Stimulated activated naive CD4-positive, alpha-beta T cell (primary cell): ENCODE results near the gene HLA-DOA.

Experiments used
- DNase-seq, 6 experiments: peaks; one replicate each; lab custom pipeline; 2025; lab: John Stamatoyannopoulos, UW

The HLA-DOA gene

GRCh38 chr6:33017018-33017417 is 7.6 kb upstream of the HLA-DOA start:
- DNase-seq, result no peak

DNA sequence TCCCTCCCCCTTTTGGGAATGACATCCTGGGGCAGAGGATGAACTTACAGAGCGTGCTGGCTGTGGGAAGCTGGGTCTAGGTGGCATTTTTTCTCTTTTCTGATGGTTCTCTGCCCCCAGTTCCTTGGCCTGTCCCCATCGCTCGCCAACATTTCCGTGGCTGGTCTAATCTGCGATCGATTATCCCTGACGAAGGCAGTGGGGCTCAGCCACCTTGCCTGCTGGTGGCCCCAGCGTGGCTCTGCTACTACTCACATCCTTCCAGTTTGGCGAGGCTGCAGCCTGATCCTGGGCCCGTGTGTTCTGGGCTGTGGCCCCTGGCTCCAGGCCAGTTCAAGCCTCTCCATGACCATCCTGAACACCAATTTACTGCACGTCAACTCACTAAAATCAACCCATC is 6.4 kb upstream of the HLA-DOA start:
- DNase-seq, result no peak

- peak in 5 of 6 experiments; percentile 18 to 81 (median 69) for DNase-seq
Observed at GRCh38 chr6:33014841-33015634, 5.6 kb upstream of the HLA-DOA start.

GRCh38 chr6:33013608-33014007 is 4.2 kb upstream of the HLA-DOA start:
- no peak for DNase-seq

- DNase-seq, result no peak
Observed at GRCh38 chr6:33010356-33010755, 965 bp upstream of the HLA-DOA start.

DNA sequence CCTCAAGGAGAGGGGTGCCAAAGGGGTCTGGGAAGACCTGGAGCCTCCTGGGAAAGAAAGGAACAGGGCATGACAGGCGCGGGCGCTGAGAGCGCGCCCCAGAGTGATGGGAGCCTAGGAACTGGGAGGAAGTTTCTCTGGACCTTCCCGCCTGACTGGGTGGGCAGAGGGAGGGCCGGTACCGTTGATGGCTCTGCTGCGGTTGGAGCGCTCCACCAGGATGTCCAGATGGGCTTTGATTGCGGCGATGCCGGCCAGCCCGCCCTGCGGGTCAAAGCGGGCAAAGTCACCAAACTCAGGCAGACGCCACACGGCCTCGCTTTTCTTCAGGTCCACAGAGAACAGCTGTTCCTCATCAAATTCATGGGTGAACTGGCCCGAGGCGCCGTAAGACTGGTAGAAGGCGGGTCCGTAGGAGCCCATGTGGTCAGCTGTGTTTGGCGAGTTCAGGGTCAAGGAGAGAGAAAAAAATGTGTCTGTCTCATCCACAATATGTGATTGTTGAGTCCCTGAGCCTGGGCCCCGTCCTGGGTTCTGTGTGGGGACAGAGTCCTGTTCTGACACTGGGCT is 1.5 kb downstream of the HLA-DOA start:
- DNase-seq, result no peak

DNA sequence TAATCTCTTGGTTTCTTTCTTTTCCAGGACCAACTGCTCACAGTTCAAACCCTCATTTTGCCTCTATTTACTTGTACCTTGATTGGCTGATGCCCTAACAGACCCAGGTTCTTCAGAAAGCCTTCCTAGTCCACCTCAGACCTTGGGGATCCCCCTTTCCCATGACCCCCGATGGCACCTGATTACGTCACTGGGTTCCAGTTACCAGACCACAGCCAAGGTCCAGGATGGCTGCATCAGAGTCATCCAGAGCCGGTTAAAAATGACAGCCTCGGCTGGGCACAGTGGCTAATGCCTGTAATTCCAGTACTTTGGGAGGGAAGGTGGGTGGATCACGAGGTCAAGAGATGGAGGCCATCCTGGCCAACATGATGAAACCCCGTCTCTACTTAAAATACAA is 4.5 kb downstream of the HLA-DOA start:
- no peak for DNase-seq

DNA sequence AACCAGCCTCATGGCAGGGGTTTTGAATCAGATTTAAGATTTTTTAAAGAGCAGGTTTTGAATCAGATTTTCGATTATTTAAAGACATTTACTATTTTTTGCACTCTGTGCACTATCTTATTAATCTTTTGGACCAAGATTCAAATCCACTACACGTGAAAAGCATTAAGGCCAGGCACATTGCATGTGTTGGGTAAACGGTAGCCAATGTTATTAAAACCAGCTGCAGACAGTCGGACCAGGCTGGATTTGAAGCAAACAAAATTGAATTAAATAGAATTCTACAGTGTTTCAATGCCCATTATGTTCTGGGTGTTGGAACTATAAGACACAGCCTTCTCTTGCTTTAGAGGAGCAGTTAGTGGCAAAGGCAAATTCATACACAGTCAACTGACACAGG is 7.7 kb downstream of the HLA-DOA start:
- DNase-seq, result no peak

DNA sequence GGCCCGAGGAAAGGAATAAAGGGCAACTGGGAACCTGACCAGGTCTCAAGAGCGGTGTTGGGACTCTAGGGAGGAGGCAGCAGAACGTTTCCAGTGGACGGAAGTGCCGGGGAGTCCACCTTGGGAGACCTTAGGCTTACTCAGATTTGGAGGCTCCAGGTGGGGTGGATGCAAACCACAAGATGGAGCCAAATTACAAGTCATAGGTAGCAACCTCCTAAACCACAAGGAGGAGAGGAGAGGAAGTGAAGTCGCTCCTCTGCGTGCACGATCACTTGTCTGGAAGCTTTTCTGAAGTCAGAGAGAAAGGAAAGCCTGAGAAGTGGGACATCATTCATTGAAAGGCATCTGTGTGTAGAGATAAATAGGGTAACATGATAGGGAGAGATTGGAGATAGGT is 9.3 kb downstream of the HLA-DOA start:
- peak in 4 of 6 experiments; percentile 13 to 35 (median 30) for DNase-seq

GRCh38 chr6:32995448-32995847 is 13.9 kb downstream of the HLA-DOA start:
- no peak for DNase-seq

DNA sequence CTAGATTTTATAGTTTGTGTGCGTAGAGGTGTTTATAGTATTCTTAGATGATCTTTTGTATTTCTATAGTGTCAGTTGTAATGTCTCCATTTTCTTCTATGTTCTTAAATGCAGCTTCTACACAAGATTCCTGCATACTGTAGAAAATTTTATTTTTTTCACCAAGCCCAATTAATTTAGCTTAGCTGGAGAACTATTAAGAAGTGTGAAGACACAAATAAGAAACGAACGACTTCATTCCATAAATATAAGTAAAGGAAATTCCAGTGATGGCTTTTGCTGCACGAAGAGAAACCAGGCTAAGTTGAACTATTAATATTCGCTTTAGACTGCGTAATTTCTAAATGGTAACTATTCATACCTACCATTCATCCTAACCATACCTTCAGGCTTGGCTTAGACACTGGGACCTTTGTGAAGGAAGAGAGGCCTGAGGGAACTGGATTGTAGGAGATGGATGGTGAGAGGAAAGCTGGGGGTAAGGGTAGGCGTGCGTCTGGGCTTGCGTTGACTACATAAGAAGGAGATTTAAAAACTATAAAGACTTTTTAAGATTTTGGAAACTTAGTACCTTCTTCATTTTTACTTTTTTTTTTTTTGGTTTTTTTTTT is 15.9 kb downstream of the HLA-DOA start:
- DNase-seq, result no peak

DNA sequence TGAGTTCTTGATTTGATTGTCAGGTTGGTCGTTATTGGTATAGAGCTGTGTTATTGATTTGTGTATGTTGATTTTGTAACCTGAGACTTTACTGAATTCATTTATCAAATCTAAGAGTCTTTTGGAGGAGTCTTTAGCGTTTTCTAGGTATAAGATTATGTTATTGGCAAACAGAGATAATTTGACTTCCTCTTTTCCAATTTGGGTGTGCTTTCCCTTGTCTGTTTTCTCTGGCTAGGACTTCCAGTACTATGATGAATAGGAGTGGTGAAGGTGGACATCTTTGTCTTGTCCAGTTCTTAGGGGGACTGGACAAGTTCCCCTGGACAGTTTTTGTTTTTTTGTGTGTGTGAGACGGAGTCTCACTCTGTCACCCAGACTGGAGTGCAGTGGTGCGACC is 17.4 kb downstream of the HLA-DOA start:
- no peak for DNase-seq

DNA sequence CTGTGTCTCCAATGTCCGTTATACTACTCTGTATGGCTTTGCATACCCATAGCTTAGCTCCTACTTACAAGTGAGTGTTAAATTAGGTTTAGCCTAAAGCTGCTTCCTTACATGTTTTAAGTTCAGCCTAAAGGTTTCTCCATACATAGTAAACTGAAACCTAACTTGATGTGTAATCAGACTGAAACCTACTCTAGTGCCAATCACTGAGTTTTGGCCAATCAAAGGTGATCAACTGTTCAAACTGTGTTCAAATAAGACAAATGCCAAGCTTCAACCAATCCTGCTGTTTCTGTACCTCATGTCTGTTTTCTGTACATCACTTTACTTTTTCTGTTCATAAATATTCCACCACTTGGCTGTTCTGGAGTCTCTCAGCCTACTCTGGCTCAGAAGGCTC is 20.0 kb downstream of the HLA-DOA start:
- DNase-seq, result no peak

DNA sequence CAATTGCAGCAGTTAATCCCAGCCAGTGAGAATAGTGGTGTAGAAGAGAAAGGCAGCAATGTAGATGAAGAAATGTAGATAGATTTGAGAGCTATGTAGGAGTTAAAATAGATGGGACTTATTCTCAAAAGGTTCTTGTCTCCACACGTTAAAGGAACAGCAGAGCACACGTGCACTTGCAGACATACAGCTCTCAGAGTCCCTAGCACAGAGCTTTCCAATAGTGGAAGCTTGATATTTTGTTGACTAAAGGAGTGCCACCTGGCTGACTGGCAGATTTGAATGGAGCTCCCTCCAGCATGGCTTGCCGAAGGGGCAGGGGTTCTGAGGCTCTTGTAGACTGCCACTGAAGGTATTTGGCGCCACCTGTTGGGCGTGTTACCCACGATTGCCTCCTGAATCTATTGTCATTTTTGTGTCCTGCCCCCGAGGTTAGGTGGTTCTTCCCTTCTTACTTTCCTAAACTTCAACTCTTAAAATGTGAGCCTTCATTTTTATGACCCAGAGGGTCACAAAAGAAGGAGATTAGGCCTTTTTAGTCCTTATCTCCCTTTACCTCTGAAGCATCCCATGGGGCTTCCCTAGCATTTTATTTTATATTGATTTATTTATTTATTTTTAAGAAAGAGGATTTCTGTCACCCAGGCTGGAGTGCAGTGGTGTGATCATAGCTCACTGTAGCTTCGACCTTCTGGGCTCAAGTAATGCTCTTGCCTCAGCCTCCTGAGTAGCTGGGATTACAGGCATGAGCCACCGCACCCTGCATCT is 24.6 kb downstream of the HLA-DOA start:
- DNase-seq, result peak; percentile 70 to 88 (median 82)

DNA sequence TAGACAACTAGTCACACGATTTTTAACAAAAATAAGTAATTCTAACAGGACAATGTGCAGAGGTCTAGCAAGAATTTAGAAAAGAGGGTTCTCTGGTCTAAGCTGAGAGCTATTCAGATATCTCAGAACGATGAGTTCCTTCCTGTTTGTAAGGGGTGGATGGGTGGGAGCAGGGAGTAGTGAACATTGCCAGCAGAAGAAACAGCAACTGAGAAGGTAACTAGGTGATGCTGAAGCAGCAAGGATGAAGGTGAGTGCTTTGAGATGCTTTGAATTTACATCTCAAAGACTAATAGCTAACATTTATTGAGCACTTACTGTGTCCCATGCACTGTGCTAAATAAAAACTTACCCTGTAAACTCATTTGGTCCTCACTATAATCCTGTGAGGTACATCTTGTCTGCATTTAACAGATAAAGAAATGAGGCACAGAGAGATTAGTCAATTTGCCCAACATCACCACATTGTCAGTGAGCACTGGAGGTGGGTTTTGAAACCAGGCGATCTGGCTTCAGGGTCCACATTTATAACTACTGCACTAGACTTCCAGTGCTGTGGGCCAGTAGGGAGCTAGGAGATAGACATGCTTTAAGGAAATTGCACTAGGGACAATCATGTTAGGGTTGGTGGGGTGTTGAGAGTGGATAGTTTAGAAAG is 25.3 kb downstream of the HLA-DOA start:
- no peak for DNase-seq

DNA sequence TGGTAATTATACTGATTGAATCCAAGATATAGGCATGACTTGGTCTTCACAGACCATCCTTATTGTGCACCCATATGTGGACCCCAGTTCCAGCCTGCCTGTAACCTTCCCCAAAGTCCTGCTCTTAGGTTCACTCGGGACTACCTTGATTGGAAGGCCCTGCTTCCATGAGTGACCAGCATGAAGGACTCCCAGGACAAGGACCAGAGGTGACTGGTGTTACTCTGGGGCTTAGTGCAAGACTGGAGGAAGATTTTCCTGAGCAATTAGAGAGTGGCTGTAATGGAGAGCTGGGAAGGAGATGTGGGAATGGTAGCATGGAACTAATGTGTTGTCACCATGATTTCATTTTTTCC is 25.9 kb downstream of the HLA-DOA start:
- no peak for DNase-seq

DNA sequence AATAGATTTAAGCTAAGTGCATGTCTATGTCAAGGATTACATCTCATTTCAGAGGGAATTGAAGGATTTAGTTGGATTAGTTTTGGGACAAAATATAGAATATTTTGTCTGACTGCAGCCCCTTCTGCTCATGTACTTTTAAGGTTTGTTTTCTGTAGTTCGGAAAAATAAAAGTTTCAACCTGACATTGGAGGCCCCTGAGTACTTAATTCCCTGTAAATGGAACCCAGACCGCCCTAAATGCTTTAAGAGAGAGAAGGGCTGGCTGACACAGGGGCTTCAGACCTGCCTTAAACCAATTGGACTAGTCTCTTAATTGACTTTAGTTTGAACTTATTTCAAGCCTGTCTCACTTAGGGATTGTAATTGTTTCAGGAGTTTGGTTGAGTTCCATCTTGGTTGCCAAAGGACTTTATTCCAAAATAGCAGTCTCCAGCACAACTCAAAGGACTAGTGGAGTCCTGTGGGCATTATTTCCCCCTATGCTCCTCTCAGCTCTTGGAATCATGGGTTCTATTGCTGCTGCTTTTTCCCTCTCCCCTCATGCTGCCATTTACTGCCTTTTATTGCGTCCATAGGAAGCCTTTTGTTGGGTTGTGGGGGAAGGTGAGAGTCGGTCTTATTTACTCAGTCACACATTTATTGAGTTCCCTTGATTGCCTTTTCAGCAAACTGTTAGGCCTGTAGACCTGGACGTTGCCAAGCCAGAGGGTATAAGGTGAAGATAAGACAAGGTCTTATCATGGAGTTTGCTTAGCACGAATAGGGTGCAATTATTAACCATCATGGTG is 26.5 kb downstream of the HLA-DOA start:
- DNase-seq, result no peak

- no peak for DNase-seq
Observed at GRCh38 chr6:32982084-32982701, 27.2 kb downstream of the HLA-DOA start.

DNA sequence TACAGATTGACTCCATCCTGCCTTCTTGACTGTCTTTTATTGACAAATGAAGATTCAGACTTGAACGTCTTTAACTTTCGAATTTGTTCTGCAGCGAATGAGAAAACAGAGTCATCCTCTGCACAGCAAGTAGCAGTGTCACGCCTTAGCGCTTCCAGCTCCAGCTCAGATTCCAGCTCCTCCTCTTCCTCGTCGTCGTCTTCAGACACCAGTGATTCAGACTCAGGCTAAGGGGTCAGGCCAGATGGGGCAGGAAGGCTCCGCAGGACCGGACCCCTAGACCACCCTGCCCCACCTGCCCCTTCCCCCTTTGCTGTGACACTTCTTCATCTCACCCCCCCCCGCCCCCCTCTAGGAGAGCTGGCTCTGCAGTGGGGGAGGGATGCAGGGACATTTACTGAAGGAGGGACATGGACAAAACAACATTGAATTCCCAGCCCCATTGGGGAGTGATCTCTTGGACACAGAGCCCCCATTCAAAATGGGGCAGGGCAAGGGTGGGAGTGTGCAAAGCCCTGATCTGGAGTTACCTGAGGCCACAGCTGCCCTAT is 28.8 kb downstream of the HLA-DOA start:
- DNase-seq, result no peak

DNA sequence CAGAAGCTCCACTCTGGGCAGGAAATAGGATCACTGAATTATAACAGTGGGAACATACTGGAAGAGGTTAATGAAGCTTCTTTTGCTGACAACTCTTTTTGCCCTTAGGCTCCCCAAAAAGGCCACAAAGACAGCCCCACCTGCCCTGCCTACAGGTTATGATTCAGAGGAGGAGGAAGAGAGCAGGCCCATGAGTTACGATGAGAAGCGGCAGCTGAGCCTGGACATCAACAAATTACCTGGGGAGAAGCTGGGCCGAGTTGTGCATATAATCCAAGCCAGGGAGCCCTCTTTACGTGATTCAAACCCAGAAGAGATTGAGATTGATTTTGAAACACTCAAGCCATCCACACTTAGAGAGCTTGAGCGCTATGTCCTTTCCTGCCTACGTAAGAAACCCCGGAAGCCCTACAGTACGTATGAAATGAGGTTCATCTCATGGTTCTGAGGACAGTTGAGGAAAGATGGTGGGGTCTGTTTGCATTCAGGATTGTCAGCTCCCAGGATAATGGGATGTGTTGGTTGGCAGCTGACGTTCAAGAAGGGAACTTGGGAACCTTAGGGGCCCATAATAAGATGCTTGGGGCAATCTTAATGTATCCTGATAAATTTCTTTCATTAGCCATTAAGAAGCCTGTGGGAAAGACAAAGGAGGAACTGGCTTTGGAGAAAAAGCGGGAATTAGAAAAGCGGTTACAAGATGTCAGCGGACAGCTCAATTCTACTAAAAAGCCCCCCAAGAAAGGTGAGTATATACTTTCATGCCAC is 29.5 kb downstream of the HLA-DOA start:
- DNase-seq, result no peak
